H1 (cell line): ENCODE results near the gene PPP1CC. TPM values are rescaled to one million over a fixed set of nuclear protein-coding genes. Genes with fewer than 3 reads are reported as not detected.
A peak's percentile ranks its signal among the peaks of the same experiment; 100 is the strongest.

Experiments
- CTCF ChIA-PET: fragments of 300-600 bp; sonication (Branson Sonifier 250); formaldehyde crosslinking; loops from one replicate; lab custom pipeline; 2021; ENCODE audit not compliant: partially characterized antibody; lab: Charles Lee
- POLR2A ChIA-PET: fragments of 300-600 bp; sonication (Branson Sonifier 250); formaldehyde crosslinking; loops from one replicate; lab custom pipeline; 2021; ENCODE audit warnings: inconsistent platforms; ENCODE audit not compliant: partially characterized antibody; lab: Charles Lee
- DNase-seq, 2 experiments: peaks; one replicate each; pipeline versions ENCODE4 v3.0.0 to v3.0.0-alpha.2; 2010 to 2022; ENCODE audit warnings: low spot score in 2 of 2, low read depth in 1 of 2, mixed read lengths in 1 of 2
- FAIRE-seq: peaks from 2 replicates; lab custom pipeline; 2011; peaks lifted over from hg19 to GRCh38; lab: Jason Lieb, UNC
- H2AFZ ChIP-seq: 2 replicates; pipeline ENCODE4 v1.8.1; 2012; ENCODE audit warnings: low read length, inconsistent platforms
- H2AK5ac ChIP-seq: 2 replicates; pipeline ENCODE4 v1.6.1; 2013; ENCODE audit warnings: low read depth, low read length
- H2BK120ac ChIP-seq: replicated peaks from 2 replicates; pipeline ENCODE3; 2013; ENCODE audit warnings: low read depth, low read length, inconsistent platforms
- H2BK12ac ChIP-seq: 2 replicates; pipeline ENCODE4 v1.6.1; 2013; ENCODE audit warnings: low read depth, low read length
- H2BK15ac ChIP-seq: 2 replicates; pipeline ENCODE4 v1.6.1; 2013; ENCODE audit warnings: low read length
- H2BK20ac ChIP-seq: 2 replicates; pipeline ENCODE4 v1.6.1; 2013; ENCODE audit warnings: low read length
- H2BK5ac ChIP-seq: 2 replicates; pipeline ENCODE4 v1.6.1; 2013; ENCODE audit warnings: low read depth, low read length
- H3K14ac ChIP-seq: 2 replicates; pipeline ENCODE4 v1.6.1; 2013; ENCODE audit warnings: inconsistent platforms; ENCODE audit not compliant: insufficient read length
- H3K18ac ChIP-seq: 2 replicates; pipeline ENCODE4 v1.6.1; 2013; ENCODE audit warnings: low read length; ENCODE audit errors: extremely low read depth
- H3K23ac ChIP-seq: 2 replicates; pipeline ENCODE4 v1.6.1; 2013; ENCODE audit warnings: inconsistent platforms; ENCODE audit not compliant: insufficient read length
- H3K23me2 ChIP-seq: 2 replicates; pipeline ENCODE4 v1.6.1; 2013; ENCODE audit warnings: low read depth, low read length
- H3K27ac ChIP-seq: 2 replicates; pipeline ENCODE4 v1.6.1; 2011; ENCODE audit warnings: low read depth, low read length, inconsistent platforms
- H3K27me3 ChIP-seq, 4 experiments: replicated peaks in 1 of 4; 1 replicate in 1 of 4; 2 replicates in 3 of 4; pipeline versions ENCODE4 v1.6.1 to v1.8.1; 2011 to 2013; ENCODE audit warnings: low read length in 3 of 4, mild to moderate bottlenecking in 3 of 4, inconsistent platforms in 2 of 4, mixed read lengths in 2 of 4, moderate library complexity in 1 of 4; ENCODE audit not compliant: control insufficient read depth in 3 of 4, insufficient read depth in 3 of 4; ENCODE audit errors: extremely low read depth in 1 of 4
- H3K36me3 ChIP-seq, 4 experiments: 2 replicates each; pipeline versions ENCODE4 v1.6.1 to v1.8.1; 2011 to 2013; ENCODE audit warnings: mild to moderate bottlenecking in 4 of 4, low read length in 3 of 4, moderate library complexity in 2 of 4, control low read depth in 1 of 4, inconsistent platforms in 1 of 4; ENCODE audit not compliant: insufficient read depth in 4 of 4, control insufficient read depth in 2 of 4
- H3K4ac ChIP-seq: replicated peaks from 2 replicates; pipeline ENCODE3; 2013; ENCODE audit warnings: low read length, low read depth, mixed read lengths, inconsistent platforms; ENCODE audit not compliant: insufficient read length
- H3K4me1 ChIP-seq, 4 experiments: replicated peaks in 1 of 4; 1 replicate in 1 of 4; 2 replicates in 3 of 4; pipeline versions ENCODE4 v1.6.1 to v1.8.1; 2011 to 2013; ENCODE audit warnings: low read length in 3 of 4, inconsistent platforms in 2 of 4, mixed read lengths in 1 of 4; ENCODE audit not compliant: insufficient read depth in 4 of 4, control insufficient read depth in 3 of 4
- H3K4me2 ChIP-seq, 2 experiments: 2 replicates each; pipeline versions ENCODE4 v1.6.1 to v1.8.1; 2011 to 2013; ENCODE audit warnings: low read depth in 2 of 2, low read length in 2 of 2, control low read depth in 1 of 2, inconsistent platforms in 1 of 2, mild to moderate bottlenecking in 1 of 2; ENCODE audit not compliant: insufficient read depth in 1 of 2
- H3K4me3 ChIP-seq, 4 experiments: fragments of 200-600, 300-600 bp in 1 of 4; sonication (generic), shearing (Covaris generic), sonication (Bioruptor Twin) in 1 of 4; 2 replicates each; pipeline versions ENCODE4 v1.5.1 to v1.8.1; 2011 to 2016; ENCODE audit warnings: low read length in 4 of 4, low read depth in 3 of 4, control low read depth in 2 of 4, inconsistent platforms in 2 of 4, mild to moderate bottlenecking in 2 of 4, mixed read lengths in 1 of 4, moderate library complexity in 1 of 4; ENCODE audit not compliant: insufficient read depth in 2 of 4; ENCODE audit errors: extremely low read depth in 1 of 4
- H3K56ac ChIP-seq: replicated peaks from 2 replicates; pipeline ENCODE3; 2013; ENCODE audit warnings: low read depth, mild to moderate bottlenecking, mixed read lengths, low read length, inconsistent platforms; ENCODE audit not compliant: insufficient read length
- H3K79me1 ChIP-seq: 2 replicates; pipeline ENCODE4 v1.6.1; 2013; ENCODE audit warnings: low read depth, low read length, control low read depth
- H3K79me2 ChIP-seq, 2 experiments: 2 replicates each; pipeline versions ENCODE4 v1.6.1 to v1.8.1; 2012 to 2013; ENCODE audit warnings: low read length in 2 of 2, mild to moderate bottlenecking in 2 of 2, inconsistent platforms in 1 of 2; ENCODE audit not compliant: insufficient read depth in 2 of 2, control insufficient read depth in 1 of 2
- H3K9ac ChIP-seq, 4 experiments: replicated peaks in 1 of 4; 1 replicate in 1 of 4; 2 replicates in 3 of 4; pipeline versions ENCODE4 v1.6.1 to v1.8.1; 2011 to 2013; ENCODE audit warnings: low read depth in 3 of 4, low read length in 3 of 4, control low read depth in 2 of 4, mild to moderate bottlenecking in 2 of 4, moderate library complexity in 2 of 4, inconsistent platforms in 1 of 4; ENCODE audit errors: extremely low read depth in 1 of 4
- H3K9me3 ChIP-seq, 2 experiments: 2 replicates each; pipeline versions ENCODE4 v1.6.1 to v1.8.1; 2012 to 2013; ENCODE audit warnings: mild to moderate bottlenecking in 2 of 2, moderate library complexity in 2 of 2, control low read depth in 1 of 2, inconsistent platforms in 1 of 2, low read depth in 1 of 2, low read length in 1 of 2, mixed read lengths in 1 of 2; ENCODE audit not compliant: insufficient read depth in 2 of 2
- H4K20me1 ChIP-seq, 2 experiments: replicated peaks in 1 of 2; 2 replicates each; pipeline versions ENCODE3 to v1.8.1; 2011 to 2013; ENCODE audit warnings: inconsistent platforms in 2 of 2, low read length in 2 of 2, mild to moderate bottlenecking in 1 of 2; ENCODE audit not compliant: insufficient read depth in 2 of 2, control insufficient read depth in 1 of 2
- H4K5ac ChIP-seq: 2 replicates; pipeline ENCODE4 v1.6.1; 2013; ENCODE audit warnings: low read length, low read depth, mixed read lengths, inconsistent platforms; ENCODE audit not compliant: insufficient read length
- H4K8ac ChIP-seq: 2 replicates; pipeline ENCODE4 v1.8.0; 2013; ENCODE audit warnings: mild to moderate bottlenecking, moderate library complexity, low read length, inconsistent platforms; ENCODE audit not compliant: insufficient read depth; ENCODE audit errors: extremely low read depth
- H4K91ac ChIP-seq: replicated peaks from 2 replicates; pipeline ENCODE3; 2013; ENCODE audit warnings: low read length, mixed read lengths, inconsistent platforms; ENCODE audit not compliant: insufficient read length
- BCL11A ChIP-seq, 2 experiments: IDR thresholded peaks; one replicate each; pipeline ENCODE4 v1.6.1; 2011; ENCODE audit warnings: low read depth in 2 of 2, low read length in 2 of 2, mild to moderate bottlenecking in 2 of 2
- EZH2 ChIP-seq: fragments of 200-600 bp; sonication (generic); IDR thresholded peaks from 2 replicates; pipeline ENCODE4 v1.7.1; 2012; ENCODE audit warnings: low read depth, mild to moderate bottlenecking, moderate library complexity, low read length, inconsistent platforms; ENCODE audit not compliant: severe bottlenecking
- KDM1A ChIP-seq: fragments of 200-600, 300-600 bp; sonication (generic); IDR thresholded peaks from 2 replicates; pipeline ENCODE4 v1.7.1; 2016; ENCODE audit warnings: mild to moderate bottlenecking, low read length, borderline replicate concordance
- RXRA ChIP-seq: IDR thresholded peaks from 2 replicates; pipeline ENCODE4 v1.6.1; 2011; ENCODE audit warnings: low read depth, mild to moderate bottlenecking, low read length, moderate library complexity; ENCODE audit not compliant: insufficient read depth
- WGBS, 2 experiments: shearing (Covaris generic) in 1 of 2; methylation state at CpG; one replicate each; pipeline versions ENCODE4 v1.1.6 to v1.1.7; 2013 to 2015; ENCODE audit warnings: low lambda C conversion rate in 2 of 2, mixed read lengths in 2 of 2, inconsistent platforms in 1 of 2, low coverage in 1 of 2, missing lambda C conversion rate in 1 of 2; ENCODE audit not compliant: insufficient replicate concordance in 2 of 2, insufficient coverage in 1 of 2, insufficient read length in 1 of 2; ENCODE audit errors: extremely low coverage in 1 of 2, missing lambda C conversion rate in 1 of 2; 5-methylcytosine and 5-hydroxymethylcytosine counted together
- polyA plus RNA-seq, 7 experiments: library from polyadenylated mRNA; depleted of rRNA in 3 of 7; stranded (reverse) in 5 of 7; unstranded in 2 of 7; fragments of >200 nt in 5 of 7; fragments of 200-250 nt in 2 of 7; gene quantifications; 1 replicate in 5 of 7; 2 replicates in 1 of 7; 4 replicates in 1 of 7; pipeline versions ENCODE4 v1.2.1 to v1.2.3, GENCODE V29; 2011 to 2013; ENCODE audit warnings: missing spikeins in 2 of 7, mixed read lengths in 2 of 7
- total RNA-seq: library from RNA; stranded (reverse); fragmentation: NEBNext Ultra II Directional; extraction: Animal tissue kit (Norgen Biotek cat#: 25700); gene quantifications from 2 replicates; pipeline ENCODE4 v1.2.1, GENCODE V29; 2021

The PPP1CC gene
- total and polyA plus RNA-seq, 2 of the 8 experiments (the other 6 are each of a cell fraction or from before 2014, with no cell fraction given), result 193 to 350 TPM

- WGBS, 2 experiments, result 94% methylated on average over 2 of the region's 2 CpGs; no CpG with 5 or more reads in 1 of the 2 experiments
- H3K4me3 ChIP-seq, result no peak overlapping the region
- FAIRE-seq (no peak), DNase-seq (no peak)
- H3K79me2 ChIP-seq, result no peaks in the 10 kb centered on the region
- no peaks in the 10 kb centered on the region for H3K36me3 ChIP-seq
- no peak overlapping the region for H3K9ac ChIP-seq
- H2BK15ac ChIP-seq, result no peak overlapping the region
- H4K91ac ChIP-seq, result no peak overlapping the region
- H2BK5ac ChIP-seq, result no peak overlapping the region
- H4K20me1 ChIP-seq, result no peaks in the 10 kb centered on the region
- no peak overlapping the region for H3K23ac ChIP-seq
- H3K9me3 ChIP-seq, result 0 out of 4 replicates have a peak, but pooled peaks cover 3% of the 10 kb centered on the region in 2 experiments
- no peak overlapping the region for H2BK20ac ChIP-seq
- ChIA-PET CTCF (interaction anchor here (0.6 to 1.1 kb wide), 3 partner anchors 14 to 1994 kb away, joined by 3 to 4 read pairs (median 3); no protein-coding TSS in a partner anchor), POLR2A (interaction anchor here (1.0 kb wide), 1 partner anchor 82 kb away, joined by 3 read pairs; no protein-coding TSS in a partner anchor)
- no peak overlapping the region for H2BK12ac ChIP-seq
- H3K56ac ChIP-seq, result no peak overlapping the region
- H3K27me3 ChIP-seq, result no peaks in the 10 kb centered on the region
- H3K23me2 ChIP-seq, result no peaks in the 10 kb centered on the region
- H4K8ac ChIP-seq, result no peak overlapping the region
- no peak overlapping the region for H2AFZ ChIP-seq
- no peak overlapping the region for H3K14ac ChIP-seq
- no peaks in the 10 kb centered on the region for H3K4me1 ChIP-seq
- H3K4ac ChIP-seq, result no peak overlapping the region
- no peaks in the 10 kb centered on the region for H3K79me1 ChIP-seq
- no peak overlapping the region for H3K18ac ChIP-seq
- TF ChIP-seq EZH2, result no peak
- TF ChIP-seq BCL11A (IDR thresholded peaks at IDR 0.05; ENCODE audit: low read depth in 2 of 2, low read length in 2 of 2), result no peak
- TF ChIP-seq KDM1A, result peak; percentile 41; the same call in 1 of the 2 replicates
- TF ChIP-seq RXRA, result no peak
- H4K5ac ChIP-seq, result no peak overlapping the region
- H2BK120ac ChIP-seq, result no peak overlapping the region
- H3K4me2 ChIP-seq, result no peak overlapping the region
- H3K27ac ChIP-seq, result no peak overlapping the region
- no peak overlapping the region for H2AK5ac ChIP-seq
Measured at GRCh38 chr12:110774824-110775223, 32.1 kb upstream of the PPP1CC start.
